Gastroesophageal sphincter (tissue), 3 donors: ENCODE results near the gene CIRBP.

Experiments
- CTCF ChIP-seq, 4 experiments: fragments of 200-600 bp in 2 of 4; fragments of 450-650 bp in 2 of 4; sonication (generic) in 1 of 4; IDR thresholded peaks; one replicate each; pipeline ENCODE4 v1.5.1; 2017 to 2019; ENCODE audit warnings: antibody characterized with exemption in 4 of 4, mild to moderate bottlenecking in 2 of 4, moderate library complexity in 2 of 4
- POLR2A ChIP-seq, 2 donors: fragments of 450-650 bp; IDR thresholded peaks; one replicate each; pipeline ENCODE4 v1.6.1; 2017; ENCODE audit warnings: antibody characterized with exemption in 2 of 2, mild to moderate bottlenecking in 2 of 2, moderate library complexity in 1 of 2

GRCh38 chr19:1291761-1292418 lies 22.8 kb downstream of the CIRBP start:
- TF ChIP-seq CTCF (IDR thresholded peaks at IDR 0.05) (no peak), POLR2A (IDR thresholded peaks at IDR 0.05) (no peak)
